Measurements from ENCODE around the gene TCTA.

The TCTA gene

DNA sequence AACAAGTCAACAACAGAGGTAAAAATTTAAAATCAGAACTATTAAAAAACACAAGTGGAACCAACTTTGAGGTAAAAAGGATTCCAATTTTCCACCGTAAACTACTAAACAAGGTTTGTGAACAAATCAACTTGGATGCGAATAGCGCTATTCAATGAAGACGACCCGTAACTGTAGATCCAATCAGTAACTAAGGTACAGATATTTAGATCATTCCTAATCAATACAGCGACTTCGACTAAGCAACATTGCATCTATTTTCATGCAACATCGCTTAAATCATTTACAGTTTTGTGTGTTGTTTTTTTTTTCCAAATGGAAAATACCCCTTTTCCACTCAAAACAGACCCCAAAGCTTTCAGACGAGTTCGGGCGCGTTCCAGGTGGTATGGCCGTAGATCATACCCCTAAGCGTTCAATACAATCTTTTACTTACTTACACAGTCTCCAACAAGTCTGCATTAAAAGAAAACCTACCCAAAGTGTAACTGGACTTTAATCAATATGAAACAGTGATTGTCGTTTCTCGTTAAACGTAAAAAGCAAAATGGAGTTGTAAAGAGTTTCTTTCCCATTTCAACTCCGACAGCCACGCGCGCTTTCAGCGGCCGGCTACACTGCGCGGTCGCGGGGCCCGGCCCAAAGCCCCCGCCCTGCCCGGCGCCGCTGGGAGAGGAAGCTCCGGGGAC lies 1.2 kb upstream of the TCTA start:
- no peak for DNase-seq

DNA sequence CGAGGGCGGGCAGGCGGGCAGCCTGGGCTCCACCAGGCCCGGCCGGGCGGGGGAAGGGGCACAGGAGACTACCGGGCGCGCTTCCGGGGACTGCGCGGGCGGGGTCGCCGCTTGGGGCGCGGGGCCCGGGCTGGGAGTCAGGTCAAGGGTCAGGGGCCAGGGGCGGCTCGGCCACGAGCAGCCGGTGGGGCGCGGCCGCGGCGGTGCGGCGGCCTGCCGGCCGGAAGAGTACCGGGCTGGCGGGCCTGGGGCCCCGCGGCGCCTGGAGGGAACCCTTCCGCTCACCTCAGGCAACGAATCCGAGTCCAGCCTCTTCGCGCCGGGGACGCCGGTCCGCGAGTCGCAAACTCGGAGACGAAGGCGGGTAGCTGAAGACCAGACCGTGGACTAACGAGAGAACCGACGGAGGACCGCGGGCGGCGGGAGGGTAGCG lies 672 bp upstream of the TCTA start:
- DNase-seq = peak; percentile 43

DNA sequence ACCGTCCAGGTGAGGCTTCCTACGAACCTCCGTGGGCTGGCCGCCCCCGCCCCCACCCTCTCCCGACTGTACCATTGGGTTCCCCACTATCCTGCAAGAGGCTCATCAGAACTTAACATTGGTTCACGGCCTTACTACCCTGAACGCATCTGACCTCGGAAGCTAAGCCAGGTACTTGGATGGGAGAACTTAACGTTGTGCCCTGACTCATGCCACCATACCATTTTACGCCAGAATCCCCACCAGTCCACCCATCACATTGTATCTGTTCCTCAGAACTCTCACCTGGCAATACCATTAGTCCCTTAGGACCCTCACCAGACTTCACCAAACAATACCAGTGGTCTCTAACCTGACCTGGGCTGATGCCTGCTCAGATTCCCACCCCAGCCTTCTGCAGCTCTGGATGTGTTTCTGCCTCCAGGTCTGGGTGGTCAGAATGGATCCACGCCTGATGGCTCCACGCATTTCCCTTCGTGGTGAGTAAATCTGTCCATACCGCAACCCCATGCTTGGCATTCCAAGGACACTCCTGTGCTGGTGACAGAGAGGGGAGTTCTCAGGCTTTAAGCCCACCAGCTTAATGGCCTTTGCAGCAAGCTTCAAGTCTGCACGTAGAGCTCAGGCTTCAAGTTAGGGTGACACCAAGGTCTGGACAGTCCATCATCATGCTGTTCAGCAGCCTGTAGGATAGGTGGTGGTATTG lies 562 bp downstream of the TCTA start:
- DNase-seq = no peak

DNA sequence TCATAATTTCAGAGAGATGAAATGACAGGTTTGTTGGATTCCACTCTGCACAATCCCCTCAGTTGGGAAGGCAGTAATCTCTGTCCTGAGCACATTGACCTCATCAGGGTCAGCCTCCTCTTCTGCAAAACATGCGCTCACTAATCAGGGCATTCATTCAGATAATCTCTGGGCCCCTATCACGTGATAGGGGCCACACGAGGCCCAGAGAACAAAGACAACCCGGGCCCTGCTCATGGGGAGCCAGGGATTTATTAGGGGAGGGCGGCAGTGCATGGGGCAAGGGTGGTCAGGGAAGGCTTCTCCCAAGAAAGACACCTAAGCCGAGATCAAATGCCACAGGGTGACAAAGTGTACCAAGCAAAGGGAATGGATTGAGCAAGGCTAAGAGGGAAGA lies 1.1 kb downstream of the TCTA start:
- no peak for DNase-seq

DNA sequence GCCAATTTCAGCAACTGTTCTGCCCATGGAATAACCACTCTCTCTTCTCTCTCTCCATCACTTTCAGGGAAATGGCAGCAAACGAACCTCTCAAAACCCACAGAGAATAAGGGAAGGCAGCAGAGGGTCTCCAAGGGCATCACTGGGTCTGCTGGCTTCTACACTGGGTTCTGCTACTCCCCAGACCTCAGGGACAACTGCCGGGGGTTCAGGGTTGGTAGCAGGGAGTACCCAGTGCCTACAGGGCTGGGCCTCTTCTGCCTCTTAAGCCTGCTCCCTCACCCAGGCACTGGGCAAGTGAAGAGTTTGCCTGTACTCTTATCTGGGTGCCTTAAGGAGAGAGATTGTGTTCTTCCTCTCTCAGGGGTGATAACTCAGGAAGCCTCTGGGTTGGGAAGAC lies 2.5 kb downstream of the TCTA start:
- no peak for DNase-seq

DNA sequence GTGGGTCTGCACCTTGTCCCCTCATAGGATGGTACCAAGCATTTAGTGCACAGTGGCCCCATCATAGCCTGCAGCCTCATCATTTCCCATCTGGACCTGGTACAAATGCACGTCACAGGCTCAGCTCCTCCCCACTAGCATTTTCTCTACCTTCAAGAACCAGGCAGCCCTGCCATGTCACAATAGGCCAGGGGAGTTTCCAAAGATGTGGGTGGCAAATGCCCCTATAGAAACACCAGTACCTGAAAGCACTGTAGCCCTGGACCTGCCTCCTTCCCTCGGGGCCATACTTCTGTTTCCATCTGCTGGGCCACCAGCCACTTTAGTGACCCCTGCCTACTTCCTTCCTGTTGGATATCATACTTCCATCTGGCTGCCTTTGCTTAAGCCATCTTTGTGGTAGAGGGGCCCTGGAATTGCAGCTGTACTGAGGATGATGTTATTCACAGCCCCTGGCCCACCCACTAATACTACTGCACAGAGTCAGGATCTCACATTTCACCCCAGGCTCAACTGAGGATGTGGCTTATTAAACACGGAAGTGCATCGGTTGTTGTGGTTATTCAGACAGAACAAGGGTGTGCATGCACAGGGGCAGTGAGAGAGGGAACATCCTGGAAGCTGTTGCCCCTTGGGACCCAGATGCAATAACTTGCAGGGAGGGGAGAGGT lies 3.8 kb downstream of the TCTA start:
- peak; percentile 50 for DNase-seq

DNA sequence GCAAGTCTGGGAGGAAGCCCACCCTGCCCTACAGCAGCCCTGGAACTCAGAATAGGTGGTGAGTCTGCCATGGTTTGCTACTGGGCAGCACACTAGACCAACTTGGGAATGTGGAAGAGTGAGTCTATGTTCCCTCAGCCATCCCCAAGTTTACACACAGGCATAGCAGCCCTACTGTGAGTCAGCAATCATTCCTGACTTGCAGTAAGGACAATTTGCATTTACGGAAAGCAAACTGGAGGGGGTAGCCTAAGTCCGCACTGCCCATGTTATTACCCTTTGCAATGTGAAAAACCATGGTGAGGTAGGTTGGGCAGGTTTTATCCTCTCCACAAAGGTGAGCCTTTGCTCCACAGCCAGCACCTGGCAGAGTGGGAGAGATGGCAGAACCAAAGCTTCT lies 4.6 kb downstream of the TCTA start:
- DNase-seq = no peak

DNA sequence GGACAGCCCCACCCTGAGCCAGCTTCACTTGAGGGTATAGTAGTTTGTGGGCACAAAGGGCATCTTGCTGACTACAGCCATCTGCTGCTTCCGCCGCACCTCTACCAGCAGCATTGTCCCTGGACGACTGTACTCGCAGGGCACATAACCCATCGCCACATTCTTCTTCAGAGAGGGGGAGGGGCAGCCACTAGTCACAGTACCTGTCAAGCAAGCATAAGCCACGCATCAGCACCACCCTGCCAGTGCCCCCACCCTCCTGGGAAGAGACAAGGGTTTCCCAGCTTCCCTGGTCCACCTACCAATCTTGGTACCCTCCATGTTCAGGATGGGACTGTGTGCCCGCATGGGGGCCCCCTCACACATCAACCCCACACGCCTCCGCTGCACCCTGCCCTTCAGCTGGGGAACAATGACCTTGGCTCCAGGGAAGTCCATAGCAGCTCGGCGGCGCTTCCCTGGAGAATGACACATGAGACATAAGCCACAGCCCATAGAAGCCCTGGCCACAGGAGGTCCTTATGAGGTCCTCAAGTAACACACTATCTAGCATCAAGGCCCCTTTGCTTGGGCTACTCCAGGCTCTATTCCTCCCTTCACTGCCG lies 5.4 kb downstream of the TCTA start:
- no peak for DNase-seq

DNA sequence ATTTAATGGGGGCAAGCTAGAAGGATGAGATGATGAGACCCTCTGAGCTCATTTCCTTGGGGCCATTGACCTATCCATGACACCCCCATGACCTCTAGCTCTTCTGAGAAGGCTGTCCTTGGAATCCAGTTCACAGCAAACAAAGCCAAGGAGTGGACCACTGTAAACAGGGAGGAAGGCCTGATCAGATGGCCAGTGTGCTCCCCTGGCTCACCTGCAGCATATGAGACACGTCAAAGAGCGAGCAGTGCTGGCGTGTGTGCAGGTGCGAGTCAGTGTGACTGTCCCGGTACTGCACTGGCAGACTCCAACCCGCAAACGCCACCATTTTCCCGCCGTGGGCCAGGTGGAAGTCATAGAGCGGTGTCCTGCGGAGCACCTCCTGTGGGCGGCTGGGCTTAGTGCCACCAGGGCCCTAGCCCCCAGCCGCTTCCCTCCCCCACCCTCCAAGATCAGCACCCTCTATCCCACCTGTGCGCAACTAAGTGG lies 9.7 kb downstream of the TCTA start:
- no peak for DNase-seq

DNA sequence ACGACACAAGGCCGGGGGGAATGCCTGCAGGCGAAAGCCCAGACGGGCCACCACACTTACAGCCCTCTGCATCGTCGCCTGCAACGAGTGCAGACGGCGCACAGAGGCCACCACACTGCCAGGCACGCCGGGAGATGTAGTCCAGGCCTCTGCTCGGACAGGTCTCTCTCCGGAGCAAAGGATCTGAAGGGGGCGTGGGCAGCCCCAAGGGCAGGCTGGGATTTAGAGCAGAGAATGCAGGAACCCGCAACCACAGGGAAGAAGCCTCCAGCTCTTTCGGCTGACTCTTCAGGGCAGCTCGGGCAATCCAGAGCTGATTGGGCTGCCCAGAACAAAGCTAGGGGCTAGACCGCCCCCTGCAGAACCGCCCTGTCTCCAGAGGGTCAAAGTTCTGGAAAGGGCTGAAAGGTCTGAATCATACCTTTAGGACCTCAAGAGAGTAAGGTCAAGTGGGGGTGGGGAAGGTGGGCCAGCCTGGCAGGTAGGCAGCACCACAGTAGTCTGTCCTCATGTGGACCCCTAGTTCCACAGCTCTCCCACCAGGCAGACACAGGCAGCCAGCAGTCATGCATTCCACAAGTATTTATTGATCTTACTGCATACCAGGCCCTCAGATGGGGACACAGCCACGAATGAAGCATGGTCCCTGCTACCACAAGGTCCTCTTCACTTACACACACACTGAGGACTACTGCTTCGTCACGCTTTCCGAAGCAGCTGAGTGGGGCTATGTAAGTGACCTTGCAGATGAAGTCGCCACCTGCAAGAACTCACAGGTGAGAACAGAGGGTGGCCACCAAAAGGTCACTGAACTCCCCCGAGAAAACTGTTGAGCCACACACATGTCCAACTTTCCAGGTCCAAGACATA lies 10.4 kb downstream of the TCTA start, which contains the start of gene AMT:
Gene AMT (minus strand): TSS at position 95 of the 870 bp plus-strand sequence. CDS start 23 bp downstream, at position 72.
- DNase-seq = no peak

DNA sequence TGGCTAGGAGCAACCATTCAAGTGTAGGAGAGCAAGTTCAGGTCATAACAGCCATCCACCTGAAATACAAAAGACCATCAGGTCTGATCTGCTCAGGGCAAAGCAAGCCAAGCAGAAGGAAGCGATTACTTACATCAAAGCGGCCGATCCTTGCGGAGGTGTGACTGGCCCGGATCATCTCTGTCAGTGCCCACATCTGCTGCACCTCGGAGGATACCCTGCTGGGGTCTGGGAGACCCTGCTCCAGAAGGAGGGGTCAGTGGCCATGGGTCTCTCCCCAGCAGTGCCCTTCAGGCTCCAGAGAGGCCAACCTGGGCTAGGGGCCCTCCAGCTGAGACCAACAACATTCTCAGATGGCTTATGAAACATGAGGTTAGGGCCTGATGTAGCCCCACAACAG lies 12.6 kb downstream of the TCTA start:
- no peak for DNase-seq

DNA sequence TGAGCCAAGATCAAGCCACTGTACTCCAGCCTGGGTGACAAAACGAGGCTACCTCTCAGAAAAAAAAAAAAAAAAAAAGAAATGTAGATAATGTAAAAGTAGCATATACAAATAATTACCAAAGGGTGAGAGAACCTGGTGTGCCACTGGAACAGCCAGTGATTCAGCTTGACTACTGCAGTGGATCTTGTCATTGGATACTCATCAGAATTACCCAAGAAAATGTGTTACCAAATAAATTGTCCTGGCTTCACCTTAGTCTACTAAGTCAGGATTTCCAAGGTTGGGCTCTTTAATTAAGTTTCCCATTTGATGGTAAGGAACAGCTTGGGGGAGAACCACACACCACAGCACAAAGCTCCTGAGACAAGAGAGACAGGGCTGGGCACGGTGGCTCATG lies 15.4 kb downstream of the TCTA start:
- DNase-seq = no peak

DNA sequence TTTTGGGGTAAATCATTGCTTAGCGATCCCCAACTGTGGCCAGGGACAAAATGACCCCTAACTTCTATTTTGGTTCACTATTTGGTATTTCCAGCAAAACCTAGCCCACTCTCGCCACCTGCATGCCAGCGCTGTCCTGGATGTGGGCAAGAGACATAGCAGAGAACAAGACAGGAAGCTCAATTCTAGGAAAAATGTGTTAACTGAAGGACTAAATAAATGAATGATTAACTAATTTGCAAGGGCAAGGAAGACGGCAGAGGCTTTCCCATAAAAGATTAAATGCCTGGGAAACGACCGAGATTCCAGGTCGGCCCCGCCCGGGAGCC lies 16.5 kb downstream of the TCTA start:
- no peak for DNase-seq

DNA sequence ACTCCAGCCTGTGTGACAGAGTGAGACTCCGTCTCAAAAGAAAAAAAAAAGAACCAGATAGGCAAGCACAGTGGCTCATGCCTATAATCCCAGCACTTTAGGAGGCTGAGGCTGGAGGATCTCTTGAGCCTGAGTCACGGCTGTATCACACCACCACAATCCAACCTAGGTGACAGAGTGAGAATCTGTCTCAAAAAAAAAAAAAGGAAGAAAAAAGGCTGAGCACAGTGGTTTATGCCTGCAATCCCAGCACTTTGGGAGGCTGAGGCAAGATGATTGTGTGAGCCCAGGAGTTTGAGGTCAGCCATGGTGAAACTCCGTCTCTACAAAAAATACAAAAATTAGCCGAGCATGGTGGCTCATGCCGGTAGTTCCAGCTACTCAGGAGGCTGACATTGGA lies 22.5 kb downstream of the TCTA start:
- no peak for DNase-seq

DNA sequence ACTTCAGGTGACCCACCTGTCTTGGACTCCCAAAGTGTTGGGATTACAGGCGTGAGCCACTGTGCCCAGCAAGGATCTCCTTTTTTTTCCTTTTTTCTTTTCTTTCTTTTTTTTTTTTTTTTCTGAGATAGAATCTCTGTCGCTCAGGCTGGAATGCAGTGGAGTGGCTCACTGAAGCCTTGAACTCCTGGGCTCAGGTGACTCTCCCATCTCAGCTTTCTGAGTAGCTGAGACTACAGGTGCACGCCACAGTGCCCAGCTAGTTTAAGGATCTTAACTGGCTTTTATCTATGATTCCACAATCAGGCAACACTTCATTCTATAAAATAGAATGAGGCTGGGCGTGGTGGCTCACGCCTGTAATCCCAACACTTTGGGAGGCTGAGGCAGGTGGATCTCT lies 33.2 kb downstream of the TCTA start:
- no peak for DNase-seq

DNA sequence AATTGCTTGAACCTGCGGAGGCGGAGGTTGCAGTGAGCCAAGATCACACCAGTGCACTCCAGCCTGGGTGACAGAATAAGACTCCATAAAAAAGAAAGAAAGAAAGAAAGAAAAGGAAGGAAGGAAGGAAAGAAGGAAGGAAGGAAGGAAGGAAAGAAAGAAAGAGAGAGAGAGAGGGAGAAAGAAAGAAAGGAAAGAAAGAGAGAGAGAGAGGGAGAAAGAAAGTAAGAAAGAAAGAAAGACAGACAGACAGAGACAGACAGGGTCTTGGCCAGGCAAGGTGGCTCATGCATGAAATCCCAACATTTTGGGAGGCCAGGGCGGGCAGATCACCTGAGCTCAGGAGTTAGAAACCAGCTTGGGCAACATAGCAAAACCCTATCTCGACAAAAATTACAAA lies 41.4 kb downstream of the TCTA start:
- DNase-seq = no peak

DNA sequence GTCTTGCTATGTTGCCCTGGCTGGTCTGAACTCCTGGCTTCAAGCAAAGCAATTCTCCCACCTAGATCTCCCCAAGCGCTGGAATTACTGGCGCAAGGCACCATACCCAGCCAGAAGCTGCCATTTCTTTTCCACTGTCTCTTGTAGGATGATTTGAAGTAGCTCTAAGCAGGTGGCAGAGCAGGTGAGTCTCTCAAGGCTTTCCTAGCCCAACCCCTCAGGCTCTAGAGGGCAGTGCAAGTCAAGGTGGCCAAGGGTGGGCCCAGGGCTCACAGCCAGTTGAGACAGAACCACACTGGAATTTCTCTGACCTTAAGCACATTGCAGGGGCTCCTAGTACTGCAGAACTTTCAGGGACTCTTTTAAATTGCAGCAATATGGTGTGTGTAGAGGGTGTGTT lies 42.2 kb downstream of the TCTA start:
- DNase-seq = no peak

DNA sequence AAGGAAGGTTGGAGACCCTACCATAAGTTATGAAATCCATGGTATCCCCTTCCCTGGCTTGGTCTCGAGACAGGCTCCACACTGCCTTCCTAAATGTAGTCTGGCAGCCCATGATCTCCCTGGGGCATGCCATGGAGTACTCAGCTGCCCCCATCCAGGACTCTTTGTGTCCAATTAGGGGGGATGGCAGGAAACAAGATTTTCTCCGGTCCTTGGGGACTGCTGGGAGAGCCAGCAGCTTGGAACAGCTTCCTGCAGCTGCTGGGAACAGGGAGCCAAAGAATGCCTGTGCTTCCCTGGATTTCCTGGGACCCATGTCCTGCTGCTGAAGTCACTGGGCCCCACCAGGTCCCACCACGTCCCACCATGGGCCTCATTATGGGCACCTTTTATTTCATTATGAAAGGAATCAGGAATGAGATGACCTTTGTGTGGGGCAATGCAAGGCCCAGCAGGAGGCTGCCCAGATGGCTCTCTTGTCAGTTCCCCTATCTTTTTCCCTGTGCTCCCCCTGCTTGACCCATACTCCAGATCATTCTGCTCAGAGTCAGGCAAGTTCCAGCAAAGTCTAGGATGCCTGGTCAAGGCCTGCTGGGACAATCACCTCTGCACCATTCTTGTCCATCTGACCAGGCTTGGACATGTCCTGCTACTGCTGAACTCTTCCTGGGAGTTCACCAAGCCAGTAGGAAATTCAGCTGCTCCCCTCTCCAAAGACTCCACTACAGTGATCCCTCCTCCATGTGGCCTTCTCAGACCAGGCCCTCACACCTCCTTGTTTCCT lies 42.9 kb downstream of the TCTA start:
- DNase-seq = no peak

DNA sequence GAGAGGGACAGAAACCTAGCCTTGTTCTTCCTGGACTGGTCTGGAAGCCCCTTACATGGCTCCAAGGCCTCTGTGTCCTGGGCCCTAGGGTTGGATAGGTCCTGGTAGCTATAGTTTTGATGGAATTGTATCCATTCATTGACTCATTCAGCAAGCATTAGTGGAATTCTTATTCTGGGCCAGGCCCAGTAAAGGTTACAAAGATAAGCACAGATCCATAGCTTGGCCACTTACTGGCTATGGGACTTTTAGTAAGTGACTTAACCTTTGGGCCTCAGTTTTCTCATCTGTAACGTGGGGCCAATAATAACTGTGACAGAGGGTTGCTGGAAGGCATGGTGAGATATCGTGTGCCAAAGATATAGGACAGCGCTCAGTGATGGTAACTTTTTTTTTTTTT lies 44.2 kb downstream of the TCTA start:
- no peak for DNase-seq

DNA sequence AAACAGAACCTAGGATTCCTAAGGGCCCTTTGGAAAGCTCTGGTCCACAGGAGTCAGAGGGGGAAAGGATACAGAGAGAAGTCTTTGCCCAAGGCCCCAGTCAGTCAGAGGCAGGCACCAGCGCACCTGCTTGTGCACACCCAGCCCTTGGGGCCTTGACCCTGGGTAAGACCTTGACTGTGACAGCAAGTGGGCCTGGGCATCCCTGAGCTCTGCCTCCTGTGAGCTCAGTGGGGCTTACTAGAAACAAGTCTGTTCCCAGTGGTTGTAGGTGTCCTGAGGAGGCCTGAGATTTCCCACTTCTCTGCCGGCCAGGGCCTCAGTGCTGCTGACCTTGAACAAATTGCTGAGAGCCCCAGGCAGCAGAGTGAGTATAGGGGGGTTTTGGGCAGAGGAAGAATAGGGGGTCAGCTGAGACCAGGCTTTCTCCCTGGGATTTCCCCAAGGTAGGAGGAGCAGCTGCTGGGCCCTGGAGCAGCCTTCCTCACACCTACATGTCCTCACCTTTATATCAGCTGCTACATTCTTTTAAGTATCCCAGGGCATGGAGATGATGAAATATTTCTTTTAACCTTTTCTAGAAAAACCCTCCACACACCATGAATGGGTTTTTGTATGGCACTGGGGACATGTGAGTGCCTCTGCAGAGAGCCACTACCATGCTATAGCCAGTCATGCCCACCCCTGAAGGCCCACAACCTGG lies 48.1 kb downstream of the TCTA start:
- DNase-seq = no peak

DNA sequence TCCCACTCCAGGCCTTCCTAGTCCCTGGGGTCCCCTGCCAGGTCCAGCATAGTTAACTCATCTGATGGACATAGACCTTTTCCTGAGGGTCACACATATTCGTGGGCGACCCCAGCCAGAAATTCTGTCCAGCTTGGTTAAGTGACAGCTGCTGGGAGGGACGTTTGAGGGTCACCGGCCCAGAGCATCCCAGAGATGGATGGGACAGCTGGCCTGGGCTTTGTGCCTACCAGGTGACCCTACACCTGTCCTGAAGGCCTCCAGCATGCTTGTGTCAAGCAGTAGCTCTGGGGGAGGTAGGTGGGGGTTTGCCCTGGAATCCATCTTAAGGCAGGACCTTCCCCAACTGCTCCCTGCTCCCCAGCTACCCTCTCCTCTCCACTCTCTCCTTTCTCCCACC lies 48.7 kb downstream of the TCTA start:
- DNase-seq = no peak
